ENCODE results near the gene STXBP3.

STXBP3 gene

GRCh38 chr1:108734171-108734865 lies 12.2 kb upstream of the STXBP3 start:
- Histone ChIP-seq H3K9me3 (ENCODE audit: control insufficient read depth, insufficient read depth, low read length) (no peaks in the 10 kb centered on the region), H3K9ac (ENCODE audit: low read depth, low read length) (no peak overlapping the region), H3K27me3 (ENCODE audit: control insufficient read depth, insufficient read depth, low read length) (no peaks in the 10 kb centered on the region), H3K36me3 (ENCODE audit: control insufficient read depth, insufficient read depth, low read length) (no peaks in the 10 kb centered on the region), H3K4me3 (ENCODE audit: low read depth, low read length) (no peak overlapping the region), H3K4me1 (ENCODE audit: control insufficient read depth, insufficient read depth, low read length) (no peaks in the 10 kb centered on the region), H3K27ac (ENCODE audit: low read depth, low read length) (no peak overlapping the region)

- peaks cover 11% of the 10 kb centered on the region for H3K4me1 ChIP-seq (ENCODE audit: control insufficient read depth, insufficient read depth, low read length)
- H3K27ac ChIP-seq (ENCODE audit: low read depth, low read length): no peak overlapping the region
- no peaks in the 10 kb centered on the region for H3K9me3 ChIP-seq (ENCODE audit: control insufficient read depth, insufficient read depth, low read length)
- no peak overlapping the region for H3K4me3 ChIP-seq (ENCODE audit: low read depth, low read length)
- H3K27me3 ChIP-seq (ENCODE audit: control insufficient read depth, insufficient read depth, low read length): peaks cover 5% of the 10 kb centered on the region; the same call in 1 of the 2 replicates
- no peaks in the 10 kb centered on the region for H3K36me3 ChIP-seq (ENCODE audit: control insufficient read depth, insufficient read depth, low read length)
- no peak overlapping the region for H3K9ac ChIP-seq (ENCODE audit: low read depth, low read length)
Observed at GRCh38 chr1:108742253-108742652, 4.2 kb upstream of the STXBP3 start.

- Histone ChIP-seq H3K36me3 (ENCODE audit: control insufficient read depth, insufficient read depth, low read length) (no peaks in the 10 kb centered on the region), H3K4me3 (ENCODE audit: low read depth, low read length) (no peak overlapping the region), H3K27ac (ENCODE audit: low read depth, low read length) (no peak overlapping the region), H3K9ac (ENCODE audit: low read depth, low read length) (no peak overlapping the region), H3K27me3 (ENCODE audit: control insufficient read depth, insufficient read depth, low read length) (peaks cover 5% of the 10 kb centered on the region; the same call in 1 of the 2 replicates), H3K4me1 (ENCODE audit: control insufficient read depth, insufficient read depth, low read length) (peaks cover 9% of the 10 kb centered on the region), H3K9me3 (ENCODE audit: control insufficient read depth, insufficient read depth, low read length) (no peaks in the 10 kb centered on the region)
Observed at GRCh38 chr1:108745980-108746381, 493 bp upstream of the STXBP3 start.

GRCh38 chr1:108747171-108747850 lies 837 bp downstream of the STXBP3 start:
- H3K27me3 ChIP-seq (ENCODE audit: control insufficient read depth, insufficient read depth, low read length): 0 out of 2 replicates have a peak, but pooled peaks cover 5% of the 10 kb centered on the region
- H3K4me1 ChIP-seq (ENCODE audit: control insufficient read depth, insufficient read depth, low read length): no peaks in the 10 kb centered on the region
- H3K9me3 ChIP-seq (ENCODE audit: control insufficient read depth, insufficient read depth, low read length): no peaks in the 10 kb centered on the region
- H3K27ac ChIP-seq (ENCODE audit: low read depth, low read length): peak overlapping the region; percentile 87
- H3K4me3 ChIP-seq (ENCODE audit: low read depth, low read length): peak overlapping the region; percentile 75
- H3K9ac ChIP-seq (ENCODE audit: low read depth, low read length): peak overlapping the region; percentile 88
- peaks cover 5% of the 10 kb centered on the region; the same call in 1 of the 2 replicates for H3K36me3 ChIP-seq (ENCODE audit: control insufficient read depth, insufficient read depth, low read length)

GRCh38 chr1:108747898-108748297 lies 1.4 kb downstream of the STXBP3 start:
- H3K27me3 ChIP-seq (ENCODE audit: control insufficient read depth, insufficient read depth, low read length): 0 out of 2 replicates have a peak, but pooled peaks cover 5% of the 10 kb centered on the region
- no peak overlapping the region for H3K9ac ChIP-seq (ENCODE audit: low read depth, low read length)
- H3K9me3 ChIP-seq (ENCODE audit: control insufficient read depth, insufficient read depth, low read length): no peaks in the 10 kb centered on the region
- no peaks in the 10 kb centered on the region for H3K4me1 ChIP-seq (ENCODE audit: control insufficient read depth, insufficient read depth, low read length)
- H3K36me3 ChIP-seq (ENCODE audit: control insufficient read depth, insufficient read depth, low read length): peaks cover 10% of the 10 kb centered on the region
- no peak overlapping the region for H3K27ac ChIP-seq (ENCODE audit: low read depth, low read length)
- peak overlapping the region; percentile 75 for H3K4me3 ChIP-seq (ENCODE audit: low read depth, low read length)

GRCh38 chr1:108749081-108749480 lies 2.6 kb downstream of the STXBP3 start:
- Histone ChIP-seq H3K4me3 (ENCODE audit: low read depth, low read length) (no peak overlapping the region), H3K36me3 (ENCODE audit: control insufficient read depth, insufficient read depth, low read length) (peaks cover 22% of the 10 kb centered on the region), H3K27me3 (ENCODE audit: control insufficient read depth, insufficient read depth, low read length) (0 out of 2 replicates have a peak, but pooled peaks cover 5% of the 10 kb centered on the region), H3K9ac (ENCODE audit: low read depth, low read length) (no peak overlapping the region), H3K27ac (ENCODE audit: low read depth, low read length) (no peak overlapping the region), H3K4me1 (ENCODE audit: control insufficient read depth, insufficient read depth, low read length) (no peaks in the 10 kb centered on the region), H3K9me3 (ENCODE audit: control insufficient read depth, insufficient read depth, low read length) (no peaks in the 10 kb centered on the region)

GRCh38 chr1:108750476-108751181 lies 4.2 kb downstream of the STXBP3 start:
- Histone ChIP-seq H3K4me3 (ENCODE audit: low read depth, low read length) (no peak overlapping the region), H3K27ac (ENCODE audit: low read depth, low read length) (no peak overlapping the region), H3K9ac (ENCODE audit: low read depth, low read length) (0 out of 2 replicates have a peak overlapping the region, but pooled peaks have one; percentile 10), H3K4me1 (ENCODE audit: control insufficient read depth, insufficient read depth, low read length) (no peaks in the 10 kb centered on the region), H3K9me3 (ENCODE audit: control insufficient read depth, insufficient read depth, low read length) (no peaks in the 10 kb centered on the region), H3K27me3 (ENCODE audit: control insufficient read depth, insufficient read depth, low read length) (0 out of 2 replicates have a peak, but pooled peaks cover 1% of the 10 kb centered on the region), H3K36me3 (ENCODE audit: control insufficient read depth, insufficient read depth, low read length) (peaks cover 38% of the 10 kb centered on the region)

- no peaks in the 10 kb centered on the region for H3K27me3 ChIP-seq (ENCODE audit: control insufficient read depth, insufficient read depth, low read length)
- no peak overlapping the region for H3K9ac ChIP-seq (ENCODE audit: low read depth, low read length)
- H3K9me3 ChIP-seq (ENCODE audit: control insufficient read depth, insufficient read depth, low read length): no peaks in the 10 kb centered on the region
- no peak overlapping the region for H3K27ac ChIP-seq (ENCODE audit: low read depth, low read length)
- no peaks in the 10 kb centered on the region for H3K4me1 ChIP-seq (ENCODE audit: control insufficient read depth, insufficient read depth, low read length)
- peaks cover 64% of the 10 kb centered on the region for H3K36me3 ChIP-seq (ENCODE audit: control insufficient read depth, insufficient read depth, low read length)
- no peak overlapping the region for H3K4me3 ChIP-seq (ENCODE audit: low read depth, low read length)
Observed at GRCh38 chr1:108753363-108753762, 6.9 kb downstream of the STXBP3 start.

- Histone ChIP-seq H3K36me3 (ENCODE audit: control insufficient read depth, insufficient read depth, low read length) (peaks cover 89% of the 10 kb centered on the region), H3K9me3 (ENCODE audit: control insufficient read depth, insufficient read depth, low read length) (no peaks in the 10 kb centered on the region), H3K27ac (ENCODE audit: low read depth, low read length) (no peak overlapping the region), H3K27me3 (ENCODE audit: control insufficient read depth, insufficient read depth, low read length) (no peaks in the 10 kb centered on the region), H3K4me3 (ENCODE audit: low read depth, low read length) (no peak overlapping the region), H3K9ac (ENCODE audit: low read depth, low read length) (no peak overlapping the region), H3K4me1 (ENCODE audit: control insufficient read depth, insufficient read depth, low read length) (no peaks in the 10 kb centered on the region)
Observed at GRCh38 chr1:108758796-108759195, 12.3 kb downstream of the STXBP3 start.

GRCh38 chr1:108767115-108767514 lies 20.6 kb downstream of the STXBP3 start:
- no peaks in the 10 kb centered on the region for H3K27me3 ChIP-seq (ENCODE audit: control insufficient read depth, insufficient read depth, low read length)
- peaks cover 33% of the 10 kb centered on the region for H3K36me3 ChIP-seq (ENCODE audit: control insufficient read depth, insufficient read depth, low read length)
- no peak overlapping the region for H3K4me3 ChIP-seq (ENCODE audit: low read depth, low read length)
- H3K9ac ChIP-seq (ENCODE audit: low read depth, low read length): no peak overlapping the region
- H3K4me1 ChIP-seq (ENCODE audit: control insufficient read depth, insufficient read depth, low read length): no peaks in the 10 kb centered on the region
- no peak overlapping the region for H3K27ac ChIP-seq (ENCODE audit: low read depth, low read length)
- no peaks in the 10 kb centered on the region for H3K9me3 ChIP-seq (ENCODE audit: control insufficient read depth, insufficient read depth, low read length)

- no peaks in the 10 kb centered on the region for H3K27me3 ChIP-seq (ENCODE audit: control insufficient read depth, insufficient read depth, low read length)
- no peak overlapping the region for H3K4me3 ChIP-seq (ENCODE audit: low read depth, low read length)
- H3K9me3 ChIP-seq (ENCODE audit: control insufficient read depth, insufficient read depth, low read length): no peaks in the 10 kb centered on the region
- H3K4me1 ChIP-seq (ENCODE audit: control insufficient read depth, insufficient read depth, low read length): no peaks in the 10 kb centered on the region
- H3K27ac ChIP-seq (ENCODE audit: low read depth, low read length): no peak overlapping the region
- H3K36me3 ChIP-seq (ENCODE audit: control insufficient read depth, insufficient read depth, low read length): peaks cover 30% of the 10 kb centered on the region
- no peak overlapping the region for H3K9ac ChIP-seq (ENCODE audit: low read depth, low read length)
Observed at GRCh38 chr1:108767708-108768107, 21.2 kb downstream of the STXBP3 start.

Data from HUES48 (cell line).